Upper lobe of right lung (tissue), 1 donor: Measurements from ENCODE around the gene CHERP. TPM values are rescaled to one million over a fixed set of nuclear protein-coding genes. Genes with fewer than 3 reads are reported as not detected.

Experiments used
- ATAC-seq: fragments of 200-7000 bp; cut with Tn5 transposase; one replicate; pipeline ENCODE4 v1.9.1; 2020; ENCODE audit warnings: mild to moderate bottlenecking, moderate library complexity
- DNase-seq: peaks from one replicate; pipeline ENCODE4 v3.0.0-alpha.2; 2020
- H3K27ac ChIP-seq: fragments of 200-600 bp; one replicate; pipeline ENCODE4 v1.8.0; 2022
- H3K27me3 ChIP-seq: fragments of 200-600 bp; one replicate; pipeline ENCODE4 v1.8.0; 2022; ENCODE audit warnings: mild to moderate bottlenecking
- H3K36me3 ChIP-seq: fragments of 200-600 bp; one replicate; pipeline ENCODE4 v1.8.0; 2022
- H3K4me1 ChIP-seq: fragments of 200-600 bp; one replicate; pipeline ENCODE4 v1.8.0; 2022
- H3K4me3 ChIP-seq: fragments of 200-600 bp; one replicate; pipeline ENCODE4 v1.8.0; 2022; ENCODE audit warnings: mild to moderate bottlenecking
- H3K9me3 ChIP-seq: fragments of 200-600 bp; one replicate; pipeline ENCODE4 v1.8.0; 2022
- CTCF ChIP-seq: fragments of 200-600 bp; IDR thresholded peaks from one replicate; pipeline ENCODE4 v1.8.0; 2022; ENCODE audit warnings: antibody characterized with exemption
- intact Hi-C: fragments of 100-400 bp; cut with DNase I; formaldehyde crosslinking; loops from one replicate; pipeline ENCODE4 v1.11.0; 2022
- total RNA-seq: library from RNA; stranded (reverse); fragmentation: NEBNext Ultra II Directional; extraction: Animal tissue kit (Norgen Biotek cat#: 25700); gene quantifications from one replicate; pipeline ENCODE4 v1.2.1, GENCODE V29; 2021
- donor health status: DM: no; HTN: yes; CAD: no; lungs with severe emphysema.

The CHERP gene
- total RNA-seq, 1 donor from 2014 or later, result 41.9 TPM

GRCh38 chr19:16532440-16533234, 9.6 kb downstream of the CHERP start:
- H3K36me3 ChIP-seq, result peaks cover 98% of the 10 kb centered on the region
- H3K27me3 ChIP-seq, result no peaks in the 10 kb centered on the region
- ATAC-seq (no peak), DNase-seq (no peak)
- no peak overlapping the region for H3K4me3 ChIP-seq
- H3K4me1 ChIP-seq, result no peaks in the 10 kb centered on the region
- no peak overlapping the region for H3K27ac ChIP-seq
- intact Hi-C loops, result no loop called here
- no peak for TF ChIP-seq CTCF
- no peaks in the 10 kb centered on the region for H3K9me3 ChIP-seq

DNA sequence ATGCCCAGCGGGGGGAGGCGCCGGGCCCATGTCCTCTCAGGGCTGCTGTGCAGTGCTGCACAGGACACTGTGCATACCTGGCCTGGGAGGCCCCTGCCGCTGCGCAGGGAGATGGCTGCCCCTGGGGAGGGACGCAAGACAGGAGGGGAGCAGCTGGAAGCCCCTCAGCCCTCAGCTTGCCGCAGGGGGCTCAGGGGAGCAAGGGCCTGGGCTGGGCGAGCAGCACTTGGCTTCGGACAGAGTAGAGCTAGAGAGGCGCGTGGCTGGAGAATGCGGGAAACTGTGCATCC, 10.9 kb downstream of the CHERP start:
- no peaks in the 10 kb centered on the region for H3K9me3 ChIP-seq
- TF ChIP-seq CTCF, result no peak
- H3K4me3 ChIP-seq, result no peak overlapping the region
- no peaks in the 10 kb centered on the region for H3K4me1 ChIP-seq
- ATAC-seq, result no peak
- H3K27me3 ChIP-seq, result no peaks in the 10 kb centered on the region
- DNase-seq, result no peak
- intact Hi-C loops, result no loop called here
- H3K36me3 ChIP-seq, result peaks cover 100% of the 10 kb centered on the region
- no peak overlapping the region for H3K27ac ChIP-seq

- no peaks in the 10 kb centered on the region for H3K9me3 ChIP-seq
- DNase-seq, result no peak
- no peak for ATAC-seq
- no peak for TF ChIP-seq CTCF
- H3K36me3 ChIP-seq, result peaks cover 100% of the 10 kb centered on the region
- intact Hi-C loops, result no loop called here
- H3K27ac ChIP-seq, result no peak overlapping the region
- H3K27me3 ChIP-seq, result no peaks in the 10 kb centered on the region
- no peak overlapping the region for H3K4me3 ChIP-seq
- no peaks in the 10 kb centered on the region for H3K4me1 ChIP-seq
Observed at GRCh38 chr19:16530540-16531379, 11.5 kb downstream of the CHERP start.

DNA sequence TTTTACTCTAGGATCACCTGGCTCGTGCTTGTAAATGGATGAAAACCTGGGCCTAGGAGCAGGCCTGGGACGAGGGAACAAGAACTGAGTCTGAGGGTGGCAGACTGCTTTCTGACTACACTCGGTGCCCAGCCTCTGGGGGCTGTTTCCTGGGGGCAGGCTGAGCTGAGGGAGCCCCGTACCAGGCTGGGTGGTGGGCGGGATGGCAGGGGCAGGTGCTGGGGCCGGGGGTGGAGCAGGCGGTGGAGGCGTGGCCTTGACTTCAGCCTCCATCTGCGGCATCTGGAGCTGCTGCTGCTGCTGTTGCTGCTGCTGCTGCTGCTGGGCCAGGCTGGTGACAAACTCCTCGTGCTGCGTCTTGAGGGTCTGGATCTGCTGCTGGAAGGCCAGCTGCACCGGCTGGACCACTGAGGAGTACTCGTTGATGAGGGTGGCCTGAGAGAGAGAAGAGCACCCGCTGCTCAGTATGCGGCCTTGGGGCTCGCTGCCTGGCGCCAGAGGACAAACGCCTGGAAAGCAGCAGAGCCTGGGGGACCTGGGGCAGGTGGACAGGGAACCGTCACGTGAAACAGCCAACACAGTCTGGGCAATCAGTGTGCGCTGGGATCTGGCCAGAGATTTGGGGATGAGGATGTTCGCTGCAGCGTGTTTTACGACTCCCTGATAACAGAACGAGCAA, 12.6 kb downstream of the CHERP start:
- peaks cover 100% of the 10 kb centered on the region for H3K36me3 ChIP-seq
- no peaks in the 10 kb centered on the region for H3K9me3 ChIP-seq
- TF ChIP-seq CTCF, result no peak
- H3K4me3 ChIP-seq, result no peak overlapping the region
- no peaks in the 10 kb centered on the region for H3K4me1 ChIP-seq
- no peak overlapping the region for H3K27ac ChIP-seq
- intact Hi-C loops, result no loop called here
- no peaks in the 10 kb centered on the region for H3K27me3 ChIP-seq
- no peak for ATAC-seq
- no peak for DNase-seq

GRCh38 chr19:16527971-16528521, 14.2 kb downstream of the CHERP start:
- peak; percentile 34 for TF ChIP-seq CTCF
- Histone ChIP-seq H3K36me3 (peaks cover 100% of the 10 kb centered on the region), H3K9me3 (no peaks in the 10 kb centered on the region), H3K4me3 (no peak overlapping the region), H3K27ac (no peak overlapping the region), H3K4me1 (no peaks in the 10 kb centered on the region), H3K27me3 (no peaks in the 10 kb centered on the region)
- peak; percentile 27 for ATAC-seq
- DNase-seq, result no peak
- intact Hi-C loops, result no loop called here
